GM12891 (cell line): ENCODE measurements around the gene UBE2S.

Source experiments
- PAX5 ChIP-seq: IDR thresholded peaks from 2 replicates; pipeline ENCODE4 v1.6.1; 2011; ENCODE audit warnings: low read length, moderate library complexity, mild to moderate bottlenecking; ENCODE audit not compliant: insufficient read depth, severe bottlenecking
- POLR2A ChIP-seq: IDR thresholded peaks from 2 replicates; pipeline ENCODE4 v1.6.1; 2011; ENCODE audit warnings: low read depth, low read length, control low read depth
- POLR2AphosphoS5 ChIP-seq: IDR thresholded peaks from 2 replicates; pipeline ENCODE4 v1.6.1; 2011; ENCODE audit warnings: low read depth, low read length, control low read depth
- POU2F2 ChIP-seq: IDR thresholded peaks from 2 replicates; pipeline ENCODE4 v1.6.1; 2011; ENCODE audit warnings: low read depth, mild to moderate bottlenecking, control low read depth, low read length, moderate library complexity
- SPI1 ChIP-seq: IDR thresholded peaks from 2 replicates; pipeline ENCODE4 v1.6.1; 2011; ENCODE audit warnings: low read depth, low read length, control low read depth
- TAF1 ChIP-seq: IDR thresholded peaks from 2 replicates; pipeline ENCODE4 v1.6.1; 2011; ENCODE audit warnings: low read depth, low read length, control low read depth

DNA sequence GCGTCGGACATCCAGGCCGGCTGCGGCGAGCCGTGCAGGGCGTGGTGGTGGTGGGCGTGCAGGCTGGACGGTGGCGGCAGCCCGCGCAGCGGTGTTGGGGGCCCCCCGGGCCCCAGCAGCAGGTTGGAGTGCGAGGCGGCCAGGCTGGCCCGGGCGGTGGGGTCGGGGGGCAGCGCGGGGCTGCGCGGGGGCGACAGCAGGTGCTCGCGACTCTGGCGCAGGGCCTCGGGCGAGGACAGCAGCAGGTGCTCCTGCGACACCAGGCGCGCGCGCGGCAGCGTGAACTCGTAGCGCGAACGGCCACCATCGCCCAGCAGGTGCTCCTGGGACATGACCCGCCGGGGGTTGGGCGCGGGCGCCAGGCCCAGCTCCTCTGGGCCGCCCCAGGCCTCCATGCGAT, 25.7 kb upstream of the UBE2S start:
- no peak for TF ChIP-seq POLR2AphosphoS5
- TF ChIP-seq POLR2A, result no peak
- no peak for TF ChIP-seq TAF1
- TF ChIP-seq SPI1, result no peak
- TF ChIP-seq PAX5, result no peak
- no peak for TF ChIP-seq POU2F2
